GM12878 (cell line): ENCODE measurements around the gene TGFBR1. TPM values are rescaled to one million over a fixed set of nuclear protein-coding genes. Genes with fewer than 3 reads are reported as not detected.

Experiments used
- ASH2L ChIP-seq: fragments of 300-600, 200-600 bp; sonication (generic); IDR thresholded peaks from 2 replicates; pipeline ENCODE4 v1.6.1; 2017; ENCODE audit warnings: low read depth, mild to moderate bottlenecking, borderline replicate concordance
- ATF2 ChIP-seq: IDR thresholded peaks from 2 replicates; pipeline ENCODE4 v1.6.1; 2012; ENCODE audit warnings: low read length, inconsistent platforms
- CBFB ChIP-seq: IDR thresholded peaks from 2 replicates; pipeline ENCODE4 v1.6.1; 2016; ENCODE audit warnings: antibody characterized with exemption, low read depth
- CBX3 ChIP-seq: fragments of 200-600 bp; sonication (generic); IDR thresholded peaks from 2 replicates; pipeline ENCODE4 v1.6.1; 2016; ENCODE audit warnings: low read depth, borderline replicate concordance
- EGR1 ChIP-seq, 2 experiments: IDR thresholded peaks; 1 replicate in 1 of 2; 2 replicates in 1 of 2; pipeline ENCODE4 v1.6.1; 2011 to 2012; ENCODE audit warnings: low read depth in 2 of 2, low read length in 2 of 2, borderline replicate concordance in 1 of 2, mild to moderate bottlenecking in 1 of 2, moderate library complexity in 1 of 2
- JUND ChIP-seq: IDR thresholded peaks from 2 replicates; pipeline ENCODE4 v1.6.1; 2012; ENCODE audit warnings: low read depth, mild to moderate bottlenecking, low read length, improper control_type of control experiment, moderate library complexity
- KDM1A ChIP-seq: fragments of 200-600 bp; sonication (generic); IDR thresholded peaks from 2 replicates; pipeline ENCODE4 v1.6.1; 2016; ENCODE audit warnings: borderline replicate concordance
- MEF2B ChIP-seq: fragments of 450-650 bp; IDR thresholded peaks from 2 replicates; pipeline ENCODE4 v1.6.1; 2018; ENCODE audit warnings: mild to moderate bottlenecking, moderate library complexity; ENCODE audit not compliant: partially characterized antibody, poor library complexity, severe bottlenecking
- NR2F1 ChIP-seq: fragments of 450-650 bp; conservative IDR thresholded peaks from 2 replicates; pipeline ENCODE4 v1.6.1; 2017; ENCODE audit warnings: mild to moderate bottlenecking
- PAX8 ChIP-seq: fragments of 450-650 bp; IDR thresholded peaks from 2 replicates; pipeline ENCODE4 v1.6.1; 2017; ENCODE audit warnings: mild to moderate bottlenecking, moderate library complexity
- PBX3 ChIP-seq: IDR thresholded peaks from 2 replicates; pipeline ENCODE4 v1.6.1; 2011; ENCODE audit warnings: mild to moderate bottlenecking, low read depth, low read length, moderate library complexity; ENCODE audit not compliant: insufficient replicate concordance
- SIN3A ChIP-seq: IDR thresholded peaks from 2 replicates; pipeline ENCODE4 v1.6.1; 2012; ENCODE audit warnings: low read depth, low read length, improper control_type of control experiment
- SIX5 ChIP-seq: IDR thresholded peaks from 2 replicates; pipeline ENCODE4 v1.6.1; 2011; ENCODE audit warnings: mild to moderate bottlenecking, low read depth, low read length, moderate library complexity; ENCODE audit not compliant: severe bottlenecking
- YY1 ChIP-seq: IDR thresholded peaks from 2 replicates; pipeline ENCODE4 v1.6.1; 2011; ENCODE audit warnings: low read depth, mild to moderate bottlenecking, low read length
- ZBTB11 ChIP-seq: fragments of 450-650 bp; formaldehyde crosslinking; IDR thresholded peaks from 2 replicates; pipeline ENCODE4 v1.5.0; 2022; ENCODE audit warnings: mild to moderate bottlenecking, missing genetic modification characterization
- ZBTB40 ChIP-seq: fragments of 450-650 bp; IDR thresholded peaks from 2 replicates; pipeline ENCODE4 v1.6.1; 2016; ENCODE audit warnings: mild to moderate bottlenecking, moderate library complexity, borderline replicate concordance
- polyA plus RNA-seq, 11 experiments: library from polyadenylated mRNA; depleted of rRNA in 4 of 11; unstranded in 6 of 11; stranded (reverse) in 5 of 11; fragments of >200 nt; fragmentation: Nextera tagmentation in 4 of 11; fragmentation: Illumina TruSeq in 1 of 11; extraction: Ambion mirVana in 4 of 11; extraction: Trizol in 1 of 11; gene quantifications; 1 replicate in 1 of 11; 2 replicates in 10 of 11; pipeline versions ENCODE4 v1.2.1 to v1.2.3, GENCODE V29; 2011 to 2016; ENCODE audit warnings: inconsistent platforms in 2 of 11, missing spikeins in 2 of 11, low read depth in 1 of 11
- total RNA-seq, 4 experiments: library from RNA; depleted of rRNA in 3 of 4; stranded (reverse); fragments of >200 nt in 3 of 4; fragmentation: Illumina TruSeq in 1 of 4; extraction: Trizol in 1 of 4; gene quantifications; 2 replicates each; pipeline versions ENCODE4 v1.2.1 to v1.2.3, GENCODE V29; 2013 to 2021

The TGFBR1 gene
- total and polyA plus RNA-seq, 10 of the 15 experiments (the other 5 are each of a cell fraction or from before 2014, with no cell fraction given), result 2.9 to 27.2 (median 16.6) TPM

GRCh38 chr9:99105152-99106043 lies 485 bp downstream of the TGFBR1 start (continued):
- TF ChIP-seq ZBTB11 (no peak), NR2F1 (peak; percentile 90), MEF2B (peak; percentile 51), ZBTB40 (no peak), PAX8 (no peak), YY1 (peak; percentile 42; the same call in 1 of the 2 replicates), CBX3 (no peak), JUND (no peak), KDM1A (no peak), ASH2L (no peak; the same call in 1 of the 2 replicates), ATF2 (no peak), PBX3 (peak; percentile 15), EGR1 (IDR thresholded peaks at IDR 0.05; ENCODE audit: borderline replicate concordance in 1 of 2, low read depth in 2 of 2, low read length in 2 of 2) (peak in 1 of 2 experiments; percentile 86; a peak in 2 of 3 replicates), CBFB (no peak), SIX5 (no peak), SIN3A (peak; percentile 42; the same call in 1 of the 2 replicates)
